T-helper 22 cell (primary cell): ENCODE data around the gene RAB11FIP5.
"Not testable (repeated sequence)": the region's sequence is repeated elsewhere in the genome, so short reads cannot be mapped to it uniquely, and the experiment has no call there.

Experiments
- DNase-seq: peaks from one replicate; pipeline ENCODE4 v3.0.0-alpha.2; 2020; ENCODE audit warnings: low read depth

Gene RAB11FIP5

GRCh38 chr2:73110168-73111072, 2.3 kb downstream of the RAB11FIP5 start:
- no peak for DNase-seq

DNA sequence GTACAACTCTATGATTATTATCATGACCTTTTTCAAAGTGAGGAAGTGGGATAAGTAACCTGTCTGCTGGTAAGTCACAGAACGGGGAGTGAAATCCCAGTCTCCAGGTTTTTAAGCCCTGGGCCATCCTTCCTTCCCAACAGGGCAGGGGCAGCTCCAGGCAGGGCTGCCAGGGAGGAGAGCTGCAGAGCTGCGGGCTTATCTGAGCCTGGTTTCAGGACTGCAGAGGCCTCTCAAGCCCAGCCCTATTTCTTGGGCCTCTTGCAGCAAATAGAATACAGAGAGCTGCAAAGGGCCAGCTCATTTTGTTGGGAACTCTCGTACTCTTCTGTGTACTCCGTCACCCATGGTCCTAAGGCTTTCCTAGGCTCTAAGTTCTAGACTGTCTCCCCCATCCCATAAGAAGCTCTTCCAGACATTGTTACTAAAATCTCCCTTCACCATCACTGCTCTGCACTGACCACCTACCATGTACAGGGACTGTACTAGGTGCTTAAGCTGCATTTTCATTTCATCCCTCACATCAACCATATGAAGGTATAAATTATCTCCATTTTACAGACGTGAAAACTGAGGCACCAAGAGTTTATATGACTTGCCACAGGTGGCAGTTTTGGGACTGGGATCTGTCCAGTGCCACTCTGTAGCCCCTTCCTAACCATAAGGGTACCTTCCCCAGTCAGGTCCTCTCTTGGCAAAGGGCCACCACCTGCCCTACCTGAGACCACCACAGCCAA, 3.1 kb downstream of the RAB11FIP5 start:
- DNase-seq = no peak

DNA sequence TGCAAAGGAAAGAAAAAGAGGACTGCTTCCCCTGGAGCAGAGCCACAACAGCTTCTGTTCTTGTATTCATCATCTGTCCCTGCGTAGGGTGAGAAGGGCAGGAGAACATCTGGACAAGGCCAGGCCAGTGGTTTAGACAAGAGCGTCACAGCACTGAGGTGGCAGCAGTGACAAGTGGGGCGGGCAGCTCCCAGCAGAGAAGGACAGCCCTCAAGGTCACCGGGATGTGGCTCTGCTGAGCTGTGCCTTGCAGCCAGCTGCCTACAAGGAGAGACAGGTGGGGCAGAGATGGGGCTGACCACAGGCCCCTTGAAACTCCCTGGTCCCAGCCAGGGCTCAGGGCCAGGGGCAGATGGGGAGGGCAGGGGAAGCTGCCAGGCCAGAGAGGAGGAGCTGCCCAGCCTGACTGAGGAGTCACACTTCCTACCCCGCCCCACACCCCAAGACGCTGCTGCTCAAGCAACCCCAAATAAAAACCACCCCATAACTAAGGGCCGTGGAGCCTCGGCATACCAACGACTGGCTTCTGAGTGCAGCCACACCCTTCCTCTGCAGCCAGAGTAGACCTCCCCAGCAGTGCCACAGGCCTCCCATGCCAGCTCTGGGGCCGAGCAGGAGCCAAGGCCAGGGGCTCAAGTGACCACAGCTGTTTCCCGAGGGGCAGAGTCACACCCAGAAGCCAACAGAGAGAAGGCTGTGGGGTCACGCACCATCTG, 5.4 kb downstream of the RAB11FIP5 start:
- DNase-seq = no peak

- DNase-seq = no peak
These were observed 6.0 kb downstream of the RAB11FIP5 start for GRCh38 chr2:73106791-73107190.

DNA sequence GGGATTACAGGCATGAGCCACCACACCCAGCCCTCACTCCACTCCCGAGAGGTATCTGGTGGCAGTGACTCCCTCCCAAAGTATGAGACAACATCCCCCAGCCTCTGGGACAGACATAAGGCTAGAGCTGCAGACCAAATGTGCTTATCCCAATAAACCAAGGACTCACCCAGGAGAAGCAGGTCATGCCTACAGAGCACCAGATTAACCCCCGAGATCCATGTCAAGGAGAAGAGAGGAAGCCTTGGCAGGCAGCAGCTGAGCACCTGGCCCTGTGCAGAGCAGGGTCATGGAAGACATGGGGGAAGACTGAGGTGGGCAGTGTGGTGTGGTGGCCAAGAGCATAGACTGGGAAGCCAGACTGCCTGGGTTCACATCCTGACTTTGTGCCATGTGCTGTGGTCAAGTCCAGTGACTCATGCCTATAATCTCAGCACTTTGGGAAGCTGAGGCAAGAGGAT, 7.2 kb downstream of the RAB11FIP5 start:
- DNase-seq = no peak

GRCh38 chr2:73104933-73105332, 7.8 kb downstream of the RAB11FIP5 start:
- no peak for DNase-seq

- no peak for DNase-seq
These were observed 9.7 kb downstream of the RAB11FIP5 start for GRCh38 chr2:73103018-73103542.

GRCh38 chr2:73101626-73102256, 11.0 kb downstream of the RAB11FIP5 start:
- no peak for DNase-seq

DNA sequence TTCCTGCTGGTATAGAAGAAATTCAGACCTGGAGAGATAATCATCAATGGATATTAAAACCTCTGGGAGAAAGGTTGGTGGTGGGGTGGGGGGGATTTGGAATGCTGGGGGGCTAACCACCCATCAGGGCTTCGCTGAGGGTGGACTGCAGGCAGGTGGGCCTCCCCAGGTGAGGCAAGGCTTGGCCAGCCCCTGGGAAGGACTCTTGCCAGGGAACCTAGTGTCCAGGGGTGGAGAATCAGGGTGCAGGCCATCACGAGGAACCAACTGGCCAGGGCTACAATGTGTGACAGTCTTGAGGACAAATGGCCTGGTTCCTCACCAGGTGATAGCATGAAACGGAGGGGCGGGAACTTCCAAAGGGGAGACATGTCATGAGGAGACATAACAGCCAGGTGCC, 11.8 kb downstream of the RAB11FIP5 start:
- DNase-seq = no peak

DNA sequence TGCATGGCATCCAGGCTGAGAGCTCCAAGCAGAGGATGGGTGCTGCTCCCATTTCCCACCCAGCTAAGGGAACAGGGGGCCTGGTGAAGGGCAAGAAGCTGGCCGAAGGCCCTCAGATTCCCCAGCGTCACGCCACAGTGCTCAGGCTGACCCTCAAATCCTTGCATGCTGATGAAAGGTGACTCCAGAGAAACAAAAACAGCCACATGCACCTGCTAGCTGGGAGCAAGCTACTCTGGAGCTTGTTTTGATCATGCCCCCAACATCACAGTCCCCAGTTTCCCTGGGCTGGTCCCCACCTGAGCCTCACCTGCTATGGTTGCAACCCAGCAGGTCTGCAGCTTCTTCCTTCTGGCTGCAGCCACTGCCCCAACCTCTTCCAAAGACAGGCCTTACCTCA, 13.3 kb downstream of the RAB11FIP5 start:
- DNase-seq = no peak

- no peak for DNase-seq
These were observed 16.8 kb downstream of the RAB11FIP5 start for GRCh38 chr2:73095910-73096309.

DNA sequence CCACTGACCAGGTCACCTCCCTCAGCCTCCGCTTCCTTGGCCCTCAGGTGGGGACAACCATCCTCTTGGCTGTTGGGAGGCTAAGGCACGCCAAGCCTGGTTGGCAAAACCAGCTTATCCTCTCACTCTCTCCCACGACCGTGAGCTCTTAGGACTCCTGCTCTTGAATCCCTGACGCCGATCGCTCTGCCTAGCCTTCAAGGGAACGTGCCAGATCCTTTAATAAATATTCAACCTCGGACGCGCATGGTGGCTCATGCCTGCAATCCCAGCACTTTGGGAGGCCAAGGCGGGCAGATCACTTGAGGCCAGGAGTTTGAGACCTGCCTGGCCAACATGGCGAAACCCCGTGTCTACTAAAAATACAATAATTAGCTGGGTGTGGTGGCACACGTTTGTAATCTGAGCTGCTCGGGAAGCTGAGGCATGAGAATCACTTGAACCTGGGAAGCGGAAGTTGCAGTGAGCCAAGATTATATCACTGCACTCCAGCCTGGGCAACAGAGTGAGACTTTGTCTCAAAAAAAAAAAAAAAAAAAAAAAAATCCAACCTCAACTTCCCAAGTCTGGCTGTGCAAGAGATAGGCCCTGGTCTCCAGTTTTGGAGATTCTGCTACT, 19.0 kb downstream of the RAB11FIP5 start:
- DNase-seq = not testable (repeated sequence)

DNA sequence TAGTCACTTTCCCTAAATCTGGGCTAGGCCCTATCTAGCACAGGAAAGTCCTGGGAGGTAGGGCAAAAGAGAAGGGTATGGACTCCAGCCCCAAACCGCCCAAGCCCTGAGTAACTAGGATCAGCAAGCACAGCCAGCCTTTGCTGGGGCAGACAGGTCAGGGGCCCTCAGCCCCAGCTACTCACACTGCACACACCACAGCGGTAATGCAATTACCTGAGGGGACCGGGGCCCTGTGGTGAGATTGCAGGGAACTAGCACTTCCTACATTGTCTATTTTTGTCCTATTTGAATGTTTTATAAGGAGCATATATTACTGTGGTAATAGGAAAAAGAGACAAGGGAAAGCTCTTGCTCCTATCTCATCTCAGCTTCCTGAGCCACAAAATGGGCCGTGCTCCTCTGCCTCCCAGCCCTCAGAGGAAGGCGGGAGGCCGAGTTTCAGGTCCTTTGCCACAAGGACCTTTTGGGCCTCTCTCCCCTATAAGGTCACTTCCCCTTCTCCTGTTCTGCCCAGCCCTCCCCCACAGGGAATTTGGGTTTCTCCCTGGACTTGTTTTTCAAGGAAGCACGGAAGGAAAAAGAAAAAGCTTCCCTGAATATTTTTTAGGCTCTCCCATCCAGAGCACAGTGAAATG, 20.5 kb downstream of the RAB11FIP5 start:
- no peak for DNase-seq

DNA sequence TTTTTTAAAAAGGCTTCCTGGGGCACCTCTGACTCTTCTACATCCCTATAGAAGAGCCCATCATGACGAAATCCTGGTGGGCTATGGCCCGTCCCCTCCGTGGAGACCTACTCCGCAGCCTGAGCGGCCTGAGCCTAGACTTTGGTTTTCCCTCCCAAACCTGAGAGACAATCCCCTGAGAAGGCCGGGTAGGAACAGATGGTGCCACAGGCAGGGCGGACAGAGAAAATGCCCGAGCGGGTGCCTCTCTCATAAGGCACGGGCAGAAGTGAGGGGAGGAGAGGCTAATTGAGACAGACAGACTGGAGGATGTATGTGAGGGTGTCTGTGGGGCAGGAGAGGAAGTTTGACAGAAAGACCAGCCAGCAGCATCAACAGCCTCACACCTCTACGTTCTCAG, 21.1 kb downstream of the RAB11FIP5 start:
- DNase-seq = no peak

GRCh38 chr2:73091164-73091563, 21.6 kb downstream of the RAB11FIP5 start:
- no peak for DNase-seq

DNA sequence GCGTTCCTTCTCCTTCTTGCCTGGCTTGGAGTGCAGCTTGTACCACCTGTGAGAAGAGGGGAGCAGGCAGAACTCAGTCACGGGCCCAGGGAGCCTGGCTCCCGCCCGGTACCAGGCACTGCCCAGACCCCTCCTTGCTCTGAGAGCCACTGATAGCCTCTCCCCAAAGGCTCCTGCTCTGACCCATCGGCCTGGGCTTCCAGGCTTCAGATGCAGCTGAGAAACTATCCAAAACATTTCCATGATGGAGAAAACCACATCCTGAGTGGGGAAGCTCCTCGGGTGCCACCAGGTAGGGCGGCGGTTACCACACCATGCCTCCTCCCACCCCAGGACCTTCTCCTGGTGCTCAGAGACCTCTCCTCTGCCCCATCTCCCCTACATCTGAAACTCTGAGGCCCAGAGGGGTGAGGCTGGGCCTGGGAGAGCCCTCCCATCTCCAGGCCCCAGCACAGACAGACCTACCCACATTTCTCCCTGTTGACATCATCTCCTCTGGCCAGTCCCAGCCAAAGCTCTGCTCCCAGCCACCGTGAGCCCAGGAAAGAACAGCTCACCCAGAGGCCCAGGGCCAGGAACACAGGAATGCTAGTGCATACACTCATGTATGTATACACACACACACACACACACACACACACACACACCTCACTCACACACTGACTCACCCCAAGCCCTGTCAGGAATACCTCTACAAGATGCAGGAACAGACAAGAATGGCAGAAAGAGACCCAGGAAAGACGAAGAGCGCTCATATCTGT, 23.3 kb downstream of the RAB11FIP5 start:
- no peak for DNase-seq

DNA sequence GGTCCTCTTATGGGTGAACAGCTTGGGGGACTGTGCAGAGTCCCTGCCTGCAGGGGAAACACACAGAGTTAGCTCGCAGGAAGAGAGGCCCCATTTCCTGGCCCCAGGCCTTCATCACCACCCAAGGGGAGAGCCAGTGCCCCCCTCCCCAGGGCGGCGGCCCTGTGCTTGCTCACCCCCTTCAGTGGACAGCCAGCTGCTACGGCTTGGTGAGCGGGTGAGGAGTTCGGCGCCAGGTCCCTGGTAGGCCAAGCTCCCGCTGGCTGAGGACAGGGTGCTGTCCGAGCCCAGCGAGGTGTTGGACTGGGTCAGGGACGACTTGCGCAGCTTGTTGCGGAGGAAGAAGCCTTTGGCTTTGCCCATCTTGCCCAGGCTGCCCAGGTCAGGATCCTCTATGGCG, 24.0 kb downstream of the RAB11FIP5 start:
- DNase-seq = no peak

- no peak for DNase-seq
These were observed 24.5 kb downstream of the RAB11FIP5 start for GRCh38 chr2:73088211-73088610.

DNA sequence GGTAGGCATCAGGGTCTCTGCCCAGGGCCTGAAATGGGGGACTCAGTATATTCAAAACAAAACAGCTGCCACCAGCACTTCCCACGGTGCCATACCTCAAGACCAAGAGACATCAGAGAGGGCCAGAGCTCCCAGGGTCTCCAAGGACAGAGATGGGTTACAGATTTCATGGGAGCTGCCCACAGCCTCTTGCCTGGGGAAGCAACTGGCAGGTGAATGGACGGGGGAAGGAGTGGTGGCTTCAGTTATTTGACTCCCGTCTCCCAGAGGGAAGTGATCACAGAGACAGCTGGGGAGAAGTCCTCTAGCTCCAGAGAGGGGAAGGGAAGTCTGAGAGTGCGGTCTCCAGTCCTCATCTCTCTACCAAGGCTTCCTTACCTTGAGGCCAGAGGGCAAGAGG, 25.4 kb downstream of the RAB11FIP5 start:
- no peak for DNase-seq

DNA sequence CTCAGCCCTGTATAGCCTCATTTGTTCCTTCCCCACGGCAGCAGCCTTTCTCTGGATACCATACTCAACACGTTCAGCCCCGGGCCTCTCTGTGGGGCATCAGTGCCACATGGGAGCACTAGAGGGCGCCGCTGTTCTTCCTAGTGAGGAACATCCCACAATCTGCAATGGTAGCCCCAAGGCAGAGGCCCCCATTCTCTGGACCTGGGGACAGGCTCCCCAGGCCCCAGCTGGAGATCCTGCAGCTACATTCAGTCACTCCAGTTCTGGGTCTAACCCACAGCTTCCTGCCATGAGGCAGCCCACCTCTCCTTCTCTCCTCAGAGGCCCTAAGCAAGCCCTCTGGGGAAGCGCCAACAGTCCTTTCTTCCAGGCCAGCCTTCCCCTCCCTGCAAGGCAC, 27.1 kb downstream of the RAB11FIP5 start:
- DNase-seq = peak; percentile 51
